Loucy (cell line): Measurements from ENCODE around the gene TMEM17.

ENCODE experiments used
- H2AFZ ChIP-seq: fragments of 200-600 bp; sonication (generic); 2 replicates; pipeline ENCODE4 v1.6.0; 2016; ENCODE audit warnings: antibody characterized with exemption, mild to moderate bottlenecking, low read length, moderate library complexity
- H3F3A ChIP-seq: fragments of 200-600 bp; 2 replicates; pipeline ENCODE4 v1.6.0; 2016; ENCODE audit warnings: antibody characterized with exemption, low read depth, mild to moderate bottlenecking
- H3K27me3 ChIP-seq: fragments of 200-600 bp; sonication (generic); 2 replicates; pipeline ENCODE4 v1.6.1; 2014; ENCODE audit warnings: low read length, mild to moderate bottlenecking; ENCODE audit not compliant: insufficient read depth, poor library complexity, severe bottlenecking
- H3K36me3 ChIP-seq: fragments of 200-600 bp; sonication (generic); 2 replicates; pipeline ENCODE4 v1.6.1; 2016; ENCODE audit warnings: low read length; ENCODE audit not compliant: insufficient read depth
- H3K4me1 ChIP-seq: fragments of 200-600 bp; sonication (generic); 2 replicates; pipeline ENCODE4 v1.5.1; 2014; ENCODE audit warnings: low read length, mild to moderate bottlenecking; ENCODE audit not compliant: insufficient read depth, poor library complexity, severe bottlenecking
- H3K4me2 ChIP-seq: fragments of 200-600 bp; sonication (generic); 2 replicates; pipeline ENCODE4 v1.6.0; 2014; ENCODE audit warnings: antibody characterized with exemption, low read length, low read depth, mild to moderate bottlenecking; ENCODE audit not compliant: poor library complexity, severe bottlenecking
- H3K4me3 ChIP-seq: fragments of 200-600 bp; sonication (generic); 2 replicates; pipeline ENCODE4 v1.5.1; 2014; ENCODE audit warnings: low read length, mild to moderate bottlenecking, mixed read lengths; ENCODE audit not compliant: poor library complexity, severe bottlenecking
- H3K79me2 ChIP-seq: fragments of 200-600 bp; sonication (generic); 2 replicates; pipeline ENCODE4 v1.6.1; 2014; ENCODE audit warnings: low read length; ENCODE audit not compliant: insufficient read depth
- H3K9ac ChIP-seq: fragments of 200-600 bp; sonication (generic); 2 replicates; pipeline ENCODE4 v1.6.0; 2014; ENCODE audit warnings: mild to moderate bottlenecking, low read depth, low read length, moderate library complexity; ENCODE audit not compliant: poor library complexity, severe bottlenecking
- H3K9me2 ChIP-seq: fragments of 200-600 bp; sonication (generic); replicated peaks from 2 replicates; pipeline ENCODE4 v1.6.1; 2016; ENCODE audit warnings: low read depth, low read length, mixed read lengths
- H3K9me3 ChIP-seq: fragments of 200-600 bp; sonication (generic); 2 replicates; pipeline ENCODE4 v1.6.1; 2014; ENCODE audit warnings: mild to moderate bottlenecking, antibody characterized with exemption, low read length, low read depth; ENCODE audit not compliant: insufficient read depth
- H4K20me1 ChIP-seq: fragments of 200-600 bp; sonication (generic); 2 replicates; pipeline ENCODE4 v1.6.0; 2014; ENCODE audit warnings: antibody characterized with exemption, low read length, mild to moderate bottlenecking; ENCODE audit not compliant: insufficient read depth, poor library complexity, severe bottlenecking
- EZH2phosphoT487 ChIP-seq: fragments of 200-600 bp; IDR thresholded peaks from 2 replicates; pipeline ENCODE4 v1.6.1; 2018; ENCODE audit warnings: antibody characterized with exemption, mild to moderate bottlenecking, moderate library complexity, borderline replicate concordance
- TF ChIP-seq, protein P1 (sequence below): fragments of 200-600 bp; sonication (generic); conservative IDR thresholded peaks from 2 replicates; pipeline ENCODE4 v1.5.1; 2014; ENCODE audit warnings: mild to moderate bottlenecking, antibody characterized with exemption, low read length

TMEM17 gene

DNA sequence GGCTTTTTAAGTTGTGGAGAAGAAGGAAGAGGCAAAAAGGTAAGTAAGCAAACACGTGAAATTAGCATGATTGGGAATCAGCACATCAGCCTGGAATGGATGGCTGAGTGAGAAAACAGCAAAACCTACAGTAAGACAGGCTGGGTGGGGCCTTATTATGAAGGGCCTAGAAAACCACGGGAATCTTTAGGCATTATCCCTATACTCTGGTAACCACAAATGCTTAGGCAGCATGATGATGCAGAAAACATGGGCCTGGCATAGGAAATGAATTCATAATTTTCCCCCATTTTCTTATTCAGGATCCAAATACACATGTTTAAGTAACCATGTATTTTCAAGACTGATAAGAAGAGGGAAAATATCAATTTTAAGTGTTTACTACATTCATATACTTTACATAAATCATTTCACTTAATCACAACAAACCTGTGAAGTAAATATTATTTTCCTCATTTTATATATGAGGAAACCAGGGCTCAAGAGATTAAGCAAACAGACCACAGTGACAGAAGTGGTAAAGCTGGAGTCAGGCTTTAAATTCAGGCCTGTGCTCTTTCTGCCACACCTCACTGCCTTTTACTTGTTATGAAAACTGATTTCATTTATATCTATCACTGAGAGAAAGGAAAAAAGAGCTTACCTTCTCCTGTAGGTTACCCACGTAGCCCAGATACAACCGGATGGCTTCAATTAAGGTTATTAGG is 4.0 kb downstream of the TMEM17 start:
- Histone ChIP-seq H3K4me1 (peaks cover 9% of the 10 kb centered on the region), H3K4me3 (no peak overlapping the region), H3K27me3 (no peaks in the 10 kb centered on the region), H3K9me3 (no peaks in the 10 kb centered on the region), H3K9me2 (no peaks in the 10 kb centered on the region), H3K9ac (no peak overlapping the region), H4K20me1 (no peaks in the 10 kb centered on the region), H2AFZ (no peak overlapping the region), H3K79me2 (no peaks in the 10 kb centered on the region), H3K4me2 (no peak overlapping the region), H3K36me3 (no peaks in the 10 kb centered on the region), H3F3A (no peaks in the 10 kb centered on the region)
- TF ChIP-seq EZH2phosphoT487, result no peak
- TF ChIP-seq, protein P1, sequence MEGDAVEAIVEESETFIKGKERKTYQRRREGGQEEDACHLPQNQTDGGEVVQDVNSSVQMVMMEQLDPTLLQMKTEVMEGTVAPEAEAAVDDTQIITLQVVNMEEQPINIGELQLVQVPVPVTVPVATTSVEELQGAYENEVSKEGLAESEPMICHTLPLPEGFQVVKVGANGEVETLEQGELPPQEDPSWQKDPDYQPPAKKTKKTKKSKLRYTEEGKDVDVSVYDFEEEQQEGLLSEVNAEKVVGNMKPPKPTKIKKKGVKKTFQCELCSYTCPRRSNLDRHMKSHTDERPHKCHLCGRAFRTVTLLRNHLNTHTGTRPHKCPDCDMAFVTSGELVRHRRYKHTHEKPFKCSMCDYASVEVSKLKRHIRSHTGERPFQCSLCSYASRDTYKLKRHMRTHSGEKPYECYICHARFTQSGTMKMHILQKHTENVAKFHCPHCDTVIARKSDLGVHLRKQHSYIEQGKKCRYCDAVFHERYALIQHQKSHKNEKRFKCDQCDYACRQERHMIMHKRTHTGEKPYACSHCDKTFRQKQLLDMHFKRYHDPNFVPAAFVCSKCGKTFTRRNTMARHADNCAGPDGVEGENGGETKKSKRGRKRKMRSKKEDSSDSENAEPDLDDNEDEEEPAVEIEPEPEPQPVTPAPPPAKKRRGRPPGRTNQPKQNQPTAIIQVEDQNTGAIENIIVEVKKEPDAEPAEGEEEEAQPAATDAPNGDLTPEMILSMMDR, result no peak

GRCh38 chr2:62501069-62501468 is 4.9 kb downstream of the TMEM17 start:
- H2AFZ ChIP-seq, result no peak overlapping the region
- H3K79me2 ChIP-seq, result no peaks in the 10 kb centered on the region
- no peaks in the 10 kb centered on the region for H3F3A ChIP-seq
- H4K20me1 ChIP-seq, result no peaks in the 10 kb centered on the region
- no peaks in the 10 kb centered on the region for H3K9me2 ChIP-seq
- no peaks in the 10 kb centered on the region for H3K36me3 ChIP-seq
- no peak overlapping the region for H3K4me2 ChIP-seq
- H3K9ac ChIP-seq, result no peak overlapping the region
- TF ChIP-seq, protein P1, result no peak
- TF ChIP-seq EZH2phosphoT487, result no peak
- no peaks in the 10 kb centered on the region for H3K27me3 ChIP-seq
- no peak overlapping the region for H3K4me3 ChIP-seq
- H3K4me1 ChIP-seq, result peaks cover 2% of the 10 kb centered on the region
- H3K9me3 ChIP-seq, result no peaks in the 10 kb centered on the region

- Histone ChIP-seq H3K4me2 (no peak overlapping the region), H3K9me2 (no peaks in the 10 kb centered on the region), H3K4me3 (no peak overlapping the region), H3K4me1 (no peaks in the 10 kb centered on the region), H3K9ac (no peak overlapping the region), H4K20me1 (no peaks in the 10 kb centered on the region), H3K9me3 (no peaks in the 10 kb centered on the region), H3K36me3 (no peaks in the 10 kb centered on the region), H3K79me2 (no peaks in the 10 kb centered on the region), H2AFZ (no peak overlapping the region), H3F3A (no peaks in the 10 kb centered on the region), H3K27me3 (no peaks in the 10 kb centered on the region)
- TF ChIP-seq, protein P1, result no peak
- no peak for TF ChIP-seq EZH2phosphoT487
Observed at GRCh38 chr2:62499430-62500060, 6.5 kb downstream of the TMEM17 start.
